Fibroblast of peridontal ligament (primary cell): ENCODE measurements around the gene PVR.
"Not testable (repeated sequence)": the region's sequence is repeated elsewhere in the genome, so short reads cannot be mapped to it uniquely, and the experiment has no call there.

Source experiments
- DNase-seq: peaks from one replicate; pipeline ENCODE4 v3.0.0-alpha.2; 2010; ENCODE audit errors: extremely low read depth

PVR gene

GRCh38 chr19:44643605-44644401 lies at the start of gene PVR:
Gene PVR (plus strand): TSS chr19:44643910. CDS start chr19:44644097, 187 bp downstream.
- peak; percentile 53 for DNase-seq

GRCh38 chr19:44596428-44597130 lies 47.1 kb upstream of the PVR start:
- no peak for DNase-seq

GRCh38 chr19:44597131-44597491 lies 46.6 kb upstream of the PVR start:
- DNase-seq = no peak

GRCh38 chr19:44598355-44598754 lies 45.4 kb upstream of the PVR start:
- DNase-seq = no peak

GRCh38 chr19:44598880-44599279 lies 44.8 kb upstream of the PVR start:
- DNase-seq = no peak

GRCh38 chr19:44600466-44600865 lies 43.2 kb upstream of the PVR start:
- no peak for DNase-seq

GRCh38 chr19:44602081-44602480 lies 41.6 kb upstream of the PVR start:
- DNase-seq = no peak

- DNase-seq = peak; percentile 92
Observed at GRCh38 chr19:44603201-44603945, 40.3 kb upstream of the PVR start.

- no peak for DNase-seq
Observed at GRCh38 chr19:44604241-44604640, 39.5 kb upstream of the PVR start.

- DNase-seq = no peak
Observed at GRCh38 chr19:44605547-44605946, 38.2 kb upstream of the PVR start.

GRCh38 chr19:44607049-44607448 lies 36.7 kb upstream of the PVR start:
- peak; percentile 87 for DNase-seq

- no peak for DNase-seq
Observed at GRCh38 chr19:44607917-44608316, 35.8 kb upstream of the PVR start.

- DNase-seq = no peak
Observed at GRCh38 chr19:44608391-44608821, 35.3 kb upstream of the PVR start.

- peak; percentile 58 for DNase-seq
Observed at GRCh38 chr19:44609219-44609618, 34.5 kb upstream of the PVR start.

GRCh38 chr19:44610497-44610896 lies 33.2 kb upstream of the PVR start:
- not testable (repeated sequence) for DNase-seq

GRCh38 chr19:44611812-44612295 lies 31.9 kb upstream of the PVR start:
- no peak for DNase-seq

GRCh38 chr19:44613295-44614178 lies 30.2 kb upstream of the PVR start, which contains the start of gene IGSF23:
Gene IGSF23 (plus strand): TSS chr19:44613563. CDS start chr19:44613646, 83 bp downstream.
- no peak for DNase-seq

- no peak for DNase-seq
Observed at GRCh38 chr19:44614313-44614712, 29.4 kb upstream of the PVR start.

GRCh38 chr19:44615863-44616247 lies 27.9 kb upstream of the PVR start:
- DNase-seq = no peak

- DNase-seq = no peak
Observed at GRCh38 chr19:44617110-44617880, 26.4 kb upstream of the PVR start.
